WTC11 (cell line): ENCODE data around the gene GRM1.

ENCODE experiments used
- ATF3 ChIP-seq: sonication (generic); formaldehyde crosslinking; conservative IDR thresholded peaks from 2 replicates; pipeline ENCODE4 v1.8.1; 2022; ENCODE audit warnings: mild to moderate bottlenecking, missing genetic modification reagents
- CTCF ChIP-seq: fragments of 200-600 bp; IDR thresholded peaks from 2 replicates; pipeline ENCODE4 v1.8.0; 2022; ENCODE audit warnings: antibody characterized with exemption
- E2F5 ChIP-seq: sonication (generic); formaldehyde crosslinking; IDR thresholded peaks from 2 replicates; pipeline ENCODE4 v1.8.1; 2022; ENCODE audit warnings: mild to moderate bottlenecking, moderate library complexity, missing genetic modification reagents
- MAX ChIP-seq: sonication (generic); formaldehyde crosslinking; IDR thresholded peaks from 2 replicates; pipeline ENCODE4 v1.8.0; 2022; ENCODE audit warnings: mild to moderate bottlenecking, missing genetic modification reagents
- NR3C1 ChIP-seq: sonication (generic); formaldehyde crosslinking; conservative IDR thresholded peaks from 2 replicates; pipeline ENCODE4 v1.8.1; 2023; ENCODE audit warnings: low read depth, mild to moderate bottlenecking, missing genetic modification reagents
- ZNF423 ChIP-seq: fragments of 250-450 bp; sonication (Bioruptor Pico); IDR thresholded peaks from 2 replicates; pipeline ENCODE4 v2.1.2; 2022; ENCODE audit warnings: mild to moderate bottlenecking, moderate library complexity

GRCh38 chr6:146426516-146426915, 397.7 kb downstream of the GRM1 start:
- no peak for TF ChIP-seq CTCF
- TF ChIP-seq MAX (CRISPR knock-in tag): no peak
- no peak for TF ChIP-seq ZNF423 (CRISPR knock-in tag)
- no peak for TF ChIP-seq NR3C1 (CRISPR knock-in tag)
- TF ChIP-seq ATF3: no peak
- TF ChIP-seq E2F5 (CRISPR knock-in tag): no peak
